GM18517 (cell line): ENCODE measurements around the gene EREG.
A peak's percentile ranks its signal among the peaks of the same experiment; 100 is the strongest.
"Not testable (repeated sequence)": the region's sequence is repeated elsewhere in the genome, so short reads cannot be mapped to it uniquely, and the experiment has no call there.

Source experiments
- ATAC-seq: cut with Tn5 transposase; IDR thresholded peaks from one replicate; pipeline ENCODE4 v1.9.1; 2021; ENCODE audit warnings: mild to moderate bottlenecking, moderate library complexity; ENCODE audit not compliant: unreplicated experiment

The EREG gene

GRCh38 chr4:74340421-74340820 is 24.5 kb upstream of the EREG start:
- ATAC-seq, result not testable (repeated sequence)

GRCh38 chr4:74344031-74344430 is 20.9 kb upstream of the EREG start:
- ATAC-seq, result no peak

- ATAC-seq, result no peak
Measured at GRCh38 chr4:74353858-74354257, 11.1 kb upstream of the EREG start.

GRCh38 chr4:74357965-74358364 is 7.0 kb upstream of the EREG start:
- no peak for ATAC-seq

- ATAC-seq, result no peak
Measured at GRCh38 chr4:74361671-74362070, 3.3 kb upstream of the EREG start.

- ATAC-seq, result no peak
Measured at GRCh38 chr4:74362347-74362746, 2.6 kb upstream of the EREG start.

GRCh38 chr4:74364256-74364651 is 691 bp upstream of the EREG start:
- ATAC-seq, result no peak

- no peak for ATAC-seq
Measured at GRCh38 chr4:74365761-74366160, 816 bp downstream of the EREG start.

- peak; percentile 62 for ATAC-seq
Measured at GRCh38 chr4:74366367-74366911, 1.5 kb downstream of the EREG start.

GRCh38 chr4:74367656-74368290 is 2.8 kb downstream of the EREG start:
- no peak for ATAC-seq

- no peak for ATAC-seq
Measured at GRCh38 chr4:74368596-74368995, 3.7 kb downstream of the EREG start.

- no peak for ATAC-seq
Measured at GRCh38 chr4:74369855-74370254, 4.9 kb downstream of the EREG start.

- ATAC-seq, result peak; percentile 59
Measured at GRCh38 chr4:74370912-74371311, 6.0 kb downstream of the EREG start.

GRCh38 chr4:74374128-74374527 is 9.2 kb downstream of the EREG start:
- no peak for ATAC-seq

- no peak for ATAC-seq
Measured at GRCh38 chr4:74374561-74375327, 9.8 kb downstream of the EREG start.

- no peak for ATAC-seq
Measured at GRCh38 chr4:74375824-74376426, 11.0 kb downstream of the EREG start.

- ATAC-seq, result no peak
Measured at GRCh38 chr4:74376888-74377483, 12.0 kb downstream of the EREG start.

GRCh38 chr4:74377714-74378113 is 12.8 kb downstream of the EREG start:
- ATAC-seq, result no peak

- no peak for ATAC-seq
Measured at GRCh38 chr4:74378573-74378972, 13.6 kb downstream of the EREG start.

GRCh38 chr4:74379912-74380311 is 15.0 kb downstream of the EREG start:
- ATAC-seq, result no peak

- ATAC-seq, result no peak
Measured at GRCh38 chr4:74385386-74385785, 20.4 kb downstream of the EREG start.
